CD14-positive monocyte (primary cell): ENCODE measurements around the gene GHSR. TPM values are rescaled to one million over a fixed set of nuclear protein-coding genes. Genes with fewer than 3 reads are reported as not detected.

Experiments used
- DNase-seq, 3 donors: peaks; one replicate each; pipeline ENCODE4 v3.0.0-alpha.2; 2011 to 2022
- H2AFZ ChIP-seq: 2 replicates; pipeline ENCODE4 v1.6.0; 2012; ENCODE audit warnings: mild to moderate bottlenecking, low read depth, low read length, inconsistent platforms; ENCODE audit not compliant: insufficient read depth, poor library complexity, severe bottlenecking
- H3K27ac ChIP-seq, 2 donors: 1 replicate in 1 of 2; 2 replicates in 1 of 2; pipeline ENCODE4 v1.5.1; 2012 to 2013; ENCODE audit warnings: low read length in 2 of 2, control low read depth in 1 of 2, inconsistent platforms in 1 of 2, low read depth in 1 of 2, mild to moderate bottlenecking in 1 of 2
- H3K27me3 ChIP-seq, 2 donors: one replicate each; pipeline versions ENCODE4 v1.6.0 to v1.6.1; 2011 to 2013; ENCODE audit warnings: low read length in 2 of 2; ENCODE audit not compliant: control insufficient read depth in 2 of 2, insufficient read depth in 2 of 2
- H3K36me3 ChIP-seq, 2 donors: replicated peaks in 1 of 2; 1 replicate in 1 of 2; 2 replicates in 1 of 2; pipeline versions ENCODE4 v1.5.1 to v1.6.1; 2012 to 2013; ENCODE audit warnings: low read length in 2 of 2, control low read depth in 1 of 2, inconsistent platforms in 1 of 2, mild to moderate bottlenecking in 1 of 2; ENCODE audit not compliant: insufficient read depth in 2 of 2, control insufficient read depth in 1 of 2
- H3K4me1 ChIP-seq, 2 donors: 1 replicate in 1 of 2; 2 replicates in 1 of 2; pipeline versions ENCODE4 v1.5.1 to v1.6.1; 2012 to 2013; ENCODE audit warnings: low read length in 2 of 2, control low read depth in 1 of 2, inconsistent platforms in 1 of 2, mild to moderate bottlenecking in 1 of 2, moderate library complexity in 1 of 2; ENCODE audit not compliant: insufficient read depth in 2 of 2, control insufficient read depth in 1 of 2
- H3K4me2 ChIP-seq: replicated peaks from 2 replicates; pipeline ENCODE3; 2012; ENCODE audit warnings: low read length, moderate library complexity, mild to moderate bottlenecking; ENCODE audit not compliant: poor library complexity, severe bottlenecking; ENCODE audit errors: extremely low read depth
- H3K4me3 ChIP-seq, 3 experiments: fragments of 200-600 bp in 1 of 3; sonication (generic) in 1 of 3; replicated peaks in 1 of 3; 1 replicate in 2 of 3; 2 replicates in 1 of 3; pipeline ENCODE4 v1.5.1; 2011 to 2013; ENCODE audit warnings: low read length in 3 of 3, mild to moderate bottlenecking in 3 of 3, control low read depth in 2 of 3, low read depth in 2 of 3, inconsistent platforms in 1 of 3, moderate library complexity in 1 of 3
- H3K79me2 ChIP-seq: 2 replicates; pipeline ENCODE4 v1.6.0; 2012; ENCODE audit warnings: mild to moderate bottlenecking, control low read depth, inconsistent platforms, low read length, moderate library complexity; ENCODE audit not compliant: insufficient read depth
- H3K9ac ChIP-seq: 2 replicates; pipeline ENCODE4 v1.6.0; 2017; ENCODE audit warnings: low read length, mild to moderate bottlenecking; ENCODE audit not compliant: insufficient read depth, poor library complexity, severe bottlenecking
- H3K9me3 ChIP-seq, 2 donors: replicated peaks in 1 of 2; 1 replicate in 1 of 2; 2 replicates in 1 of 2; pipeline versions ENCODE4 v1.5.1 to v1.6.1; 2012 to 2013; ENCODE audit warnings: low read length in 2 of 2, control low read depth in 1 of 2; ENCODE audit not compliant: control insufficient read depth in 1 of 2, insufficient read depth in 1 of 2
- H4K20me1 ChIP-seq: 2 replicates; pipeline ENCODE4 v1.6.0; 2012; ENCODE audit warnings: mild to moderate bottlenecking, low read length, control low read depth, moderate library complexity; ENCODE audit not compliant: insufficient read depth
- H3K27ac Mint-ChIP-seq, 7 donors: one replicate each; pipeline ENCODE4 v1.8.0; 2020; ENCODE audit warnings: mild to moderate bottlenecking in 7 of 7, mixed read lengths in 7 of 7, moderate library complexity in 6 of 7, inconsistent platforms in 2 of 7
- H3K27me3 Mint-ChIP-seq, 3 donors: one replicate each; pipeline ENCODE4 v1.8.0; 2021 to 2022; ENCODE audit warnings: low read depth in 3 of 3, mild to moderate bottlenecking in 3 of 3, mixed read lengths in 3 of 3, moderate library complexity in 3 of 3, inconsistent platforms in 1 of 3
- H3K36me3 Mint-ChIP-seq, 2 donors: one replicate each; pipeline ENCODE4 v1.8.0; 2020; ENCODE audit warnings: mixed read lengths in 2 of 2, inconsistent platforms in 1 of 2, mild to moderate bottlenecking in 1 of 2
- H3K4me1 Mint-ChIP-seq: one replicate; pipeline ENCODE4 v1.8.0; 2020; ENCODE audit warnings: mild to moderate bottlenecking, mixed read lengths
- H3K4me3 Mint-ChIP-seq, 2 donors: one replicate each; pipeline ENCODE4 v1.8.0; 2020; ENCODE audit warnings: mild to moderate bottlenecking in 2 of 2, mixed read lengths in 2 of 2, moderate library complexity in 1 of 2
- H3K9me3 Mint-ChIP-seq, 7 donors: one replicate each; pipeline ENCODE4 v1.8.0; 2020 to 2022; ENCODE audit warnings: mixed read lengths in 7 of 7, mild to moderate bottlenecking in 6 of 7, moderate library complexity in 6 of 7, inconsistent platforms in 2 of 7
- CTCF ChIP-seq: fragments of 200-600 bp; IDR thresholded peaks from one replicate; pipeline ENCODE4 v1.8.0; 2022; ENCODE audit warnings: antibody characterized with exemption, mild to moderate bottlenecking
- WGBS: methylation state at CpG from one replicate; pipeline ENCODE4 v1.1.5; 2013; ENCODE audit warnings: missing lambda C conversion rate; ENCODE audit not compliant: insufficient coverage; 5-methylcytosine and 5-hydroxymethylcytosine counted together
- intact Hi-C, 2 donors: fragments of 100-400 bp; cut with micrococcal nuclease; formaldehyde crosslinking; loops; one replicate each; pipeline versions ENCODE4 v1.15.0 to v1.15.1; 2023
- polyA plus RNA-seq, 3 donors: library from polyadenylated mRNA; depleted of rRNA in 1 of 3; unstranded in 2 of 3; stranded (reverse) in 1 of 3; fragments of 300-500 nt in 2 of 3; fragments of >200 nt in 1 of 3; fragmentation: Illumina TruSeq in 2 of 3; gene quantifications; 1 replicate in 2 of 3; 2 replicates in 1 of 3; pipeline ENCODE4 v1.2.3, GENCODE V29; 2012 to 2021

Gene GHSR
- polyA plus RNA-seq, 3 donors = not detected

- Histone ChIP-seq H3K9me3 (peaks cover 7 to 39% of the 10 kb centered on the region in 2 donors), H3K4me2 (no peak overlapping the region), H3K79me2 (no peaks in the 10 kb centered on the region), H3K4me1 (no peaks in the 10 kb centered on the region), H2AFZ (no peak overlapping the region), H3K36me3 (no peaks in the 10 kb centered on the region), H3K9ac (no peak overlapping the region), H3K27me3 (peaks cover 64 to 85% of the 10 kb centered on the region in 2 donors), H3K4me3 (no peak overlapping the region), H4K20me1 (no peaks in the 10 kb centered on the region), H3K27ac (no peak overlapping the region)
- peaks cover 36% of the 10 kb centered on the region for H3K4me1 Mint-ChIP-seq
- no peak overlapping the region for H3K27ac Mint-ChIP-seq
- no peak for TF ChIP-seq CTCF
- peaks cover 0 to 35% (median 23%) of the 10 kb centered on the region in 7 donors for H3K9me3 Mint-ChIP-seq
- no peak for DNase-seq
- intact Hi-C loops = no loop called here
- H3K36me3 Mint-ChIP-seq = peaks cover 0 to 18% of the 10 kb centered on the region in 2 donors
- H3K27me3 Mint-ChIP-seq = peaks cover 57 to 66% (median 65%) of the 10 kb centered on the region in 3 donors
- H3K4me3 Mint-ChIP-seq = peak overlapping the region in 1 of 2 donors; percentile 46
- 80% methylated on average over 1 of the region's 3 CpGs for WGBS
These were observed 2.1 kb downstream of the GHSR start for GRCh38 chr3:172446198-172446597.

GRCh38 chr3:172444821-172445220 lies 3.4 kb downstream of the GHSR start:
- H3K4me3 Mint-ChIP-seq = peak overlapping the region in 1 of 2 donors; percentile 73
- no peak for TF ChIP-seq CTCF
- H3K27me3 Mint-ChIP-seq = peaks cover 51 to 65% (median 60%) of the 10 kb centered on the region in 3 donors
- Histone ChIP-seq H3K4me3 (no peak overlapping the region), H3K27me3 (peaks cover 53 to 76% of the 10 kb centered on the region in 2 donors), H3K9me3 (peaks cover 7 to 31% of the 10 kb centered on the region in 2 donors), H3K27ac (no peak overlapping the region), H3K9ac (no peak overlapping the region), H3K4me1 (no peaks in the 10 kb centered on the region), H4K20me1 (no peaks in the 10 kb centered on the region), H3K4me2 (no peak overlapping the region), H3K36me3 (no peaks in the 10 kb centered on the region), H2AFZ (no peak overlapping the region), H3K79me2 (no peaks in the 10 kb centered on the region)
- peaks cover 0 to 18% of the 10 kb centered on the region in 2 donors for H3K36me3 Mint-ChIP-seq
- WGBS = 70% methylated on average over 2 of the region's 6 CpGs
- intact Hi-C loops = no loop called here
- peaks cover 0 to 27% (median 19%) of the 10 kb centered on the region in 7 donors for H3K9me3 Mint-ChIP-seq
- peaks cover 34% of the 10 kb centered on the region for H3K4me1 Mint-ChIP-seq
- H3K27ac Mint-ChIP-seq = no peak overlapping the region
- DNase-seq = no peak
